HT1080 (cell line): ENCODE results near the gene ELOF1. TPM values are rescaled to one million over a fixed set of nuclear protein-coding genes. Genes with fewer than 3 reads are reported as not detected.
A peak's percentile ranks its signal among the peaks of the same experiment; 100 is the strongest.
"Not testable (repeated sequence)": the region's sequence is repeated elsewhere in the genome, so short reads cannot be mapped to it uniquely, and the experiment has no call there.

ENCODE experiments used
- DNase-seq: peaks from one replicate; pipeline ENCODE4 v3.0.0-alpha.2; 2015; ENCODE audit warnings: low read depth
- polyA plus RNA-seq, 2 experiments: library from polyadenylated mRNA; depleted of rRNA; stranded (reverse); fragments of >200 nt; gene quantifications; 2 replicates each; pipeline ENCODE4 v1.2.3, GENCODE V29; 2015
- total RNA-seq: library from RNA; depleted of rRNA; stranded (reverse); fragments of >200 nt; shearing (Covaris generic); gene quantifications from 2 replicates; pipeline ENCODE4 v1.2.3, GENCODE V29; 2014; rRNA removed

ELOF1 gene
- total RNA-seq: 137 and 150 TPM in 2 replicates
- 91.0 and 101 TPM in 2 replicates for polyA plus RNA-seq (2015; cell fraction: cytosol; rRNA removed)
- polyA plus RNA-seq (2015; cell fraction: nucleus; rRNA removed): 44.9 and 45.4 TPM in 2 replicates

DNA sequence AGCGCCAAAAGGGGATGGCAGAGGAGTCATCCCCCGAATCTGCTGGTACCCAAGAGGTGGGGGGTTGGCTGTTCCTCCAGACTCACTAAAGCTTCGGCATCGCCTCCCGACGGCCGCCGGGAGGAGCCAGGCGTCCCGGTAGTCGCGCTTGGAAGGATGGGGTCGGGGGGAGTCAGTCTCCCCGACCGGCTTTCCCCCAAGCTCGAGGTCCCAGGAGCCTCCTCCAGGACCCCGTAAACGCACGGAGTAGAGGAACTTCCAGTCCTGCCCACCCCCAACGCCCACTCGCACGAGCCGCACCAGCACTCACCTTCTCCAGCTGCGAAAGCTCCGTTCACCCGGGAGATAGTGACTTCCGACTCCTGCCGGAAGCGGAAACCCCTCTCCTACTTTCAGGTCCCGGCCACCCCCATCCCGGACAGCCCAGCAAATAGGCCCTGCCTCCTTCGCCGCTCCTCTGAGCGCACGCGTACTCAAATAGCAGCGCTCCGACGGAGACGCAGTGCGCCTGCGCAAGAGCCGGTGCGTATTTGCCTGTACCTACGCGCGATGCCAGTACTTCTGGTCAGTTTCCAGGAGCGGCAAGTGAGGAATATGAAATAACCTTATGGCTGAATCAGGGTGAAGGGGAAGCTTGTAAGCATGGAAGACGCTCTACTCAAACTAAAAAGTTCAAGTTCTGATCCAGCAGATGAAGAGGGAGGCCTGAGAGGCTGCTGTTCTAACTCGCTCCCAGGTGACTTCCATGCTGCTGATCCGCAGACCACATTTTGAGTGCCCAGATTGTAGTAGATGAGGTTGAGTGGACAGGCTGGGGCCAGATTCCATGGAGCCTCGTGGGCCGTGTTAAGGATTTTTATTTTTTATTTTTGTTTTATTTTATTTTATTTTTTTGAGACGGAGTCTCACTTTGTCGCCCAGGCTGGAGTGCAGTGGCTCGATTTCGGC lies at the start of gene ELOF1:
Gene ELOF1 (minus strand): TSS at position 350 of the 948 bp plus-strand sequence. CDS start 4,883 bp downstream, outside the sequence.
- DNase-seq: peak; percentile 96

DNA sequence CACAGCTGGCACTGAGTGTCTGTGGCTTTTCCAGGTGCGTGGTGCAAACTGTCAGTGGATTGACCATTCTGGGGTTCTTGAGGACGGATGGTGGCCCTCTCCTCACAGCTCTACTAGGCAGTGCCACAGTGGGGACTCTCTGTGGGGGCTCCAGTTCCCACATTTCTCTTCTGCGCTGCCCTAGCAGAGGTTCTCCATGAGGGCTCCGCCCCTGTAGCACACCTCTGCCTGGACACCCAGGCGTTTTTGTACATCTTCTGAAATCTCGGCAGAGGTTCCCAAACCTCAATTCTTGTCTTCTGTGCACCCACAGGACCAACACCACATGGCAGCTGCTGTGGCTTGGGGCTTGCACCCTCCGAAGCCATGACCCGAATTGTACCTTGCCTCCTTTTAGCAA lies 47.5 kb upstream of the ELOF1 start:
- DNase-seq: no peak

DNA sequence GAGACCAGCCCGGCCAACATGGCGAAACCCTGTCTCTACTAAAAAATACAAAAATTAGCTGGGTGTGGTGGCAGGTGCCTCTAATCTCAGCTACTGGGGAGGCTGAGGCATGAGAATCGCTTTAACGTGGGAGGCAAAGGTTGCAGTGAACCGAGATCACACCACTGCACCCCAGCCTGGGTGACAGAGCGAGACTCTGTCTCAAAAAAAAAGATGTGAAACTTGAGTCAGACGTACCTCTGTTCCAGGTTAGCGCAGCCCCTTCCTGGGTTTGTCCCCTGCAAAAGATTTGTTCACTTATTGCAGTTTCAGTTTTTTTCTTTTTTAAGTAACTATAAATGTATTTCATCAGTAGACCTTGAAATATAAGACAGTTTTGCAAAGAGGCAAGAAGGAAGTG lies 40.7 kb upstream of the ELOF1 start:
- not testable (repeated sequence) for DNase-seq

DNA sequence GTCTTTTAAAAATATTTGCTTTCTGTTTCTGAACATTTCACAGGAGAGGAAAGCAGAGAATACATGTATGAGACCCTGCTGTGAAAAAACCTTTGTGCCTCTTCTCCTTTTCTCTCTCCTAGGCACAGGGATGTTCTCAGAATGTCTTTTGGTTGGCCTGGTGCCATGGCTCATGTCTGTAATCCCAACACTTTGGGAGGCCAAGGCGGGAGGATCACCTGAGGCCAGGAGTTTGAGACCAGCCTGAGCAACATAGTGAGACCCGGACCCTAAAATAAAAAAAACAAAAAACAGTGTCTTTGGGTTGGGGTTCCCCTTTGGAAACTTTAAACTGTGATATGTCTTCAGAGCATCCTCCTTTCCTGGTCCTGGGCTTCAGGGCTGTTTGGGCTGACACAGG lies 39.7 kb upstream of the ELOF1 start:
- no peak for DNase-seq

DNA sequence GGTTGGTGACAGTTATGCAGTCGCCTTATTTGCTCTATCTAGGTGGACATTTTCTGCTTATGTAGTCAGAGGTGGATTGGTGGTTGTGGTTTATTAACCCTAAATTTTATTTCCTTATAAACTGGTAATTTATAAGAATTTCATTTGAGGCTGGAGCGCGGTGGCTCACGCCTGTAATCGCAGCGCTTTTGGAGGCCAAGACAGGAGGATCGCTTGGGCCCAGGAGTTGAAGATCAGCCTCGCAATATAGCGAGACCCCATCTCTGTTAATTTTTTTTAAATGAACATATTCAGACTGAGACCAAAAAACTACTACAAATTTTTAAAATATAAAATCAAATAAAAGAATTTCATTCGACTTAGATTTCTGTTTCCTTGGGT lies 39.1 kb upstream of the ELOF1 start:
- DNase-seq: no peak

DNA sequence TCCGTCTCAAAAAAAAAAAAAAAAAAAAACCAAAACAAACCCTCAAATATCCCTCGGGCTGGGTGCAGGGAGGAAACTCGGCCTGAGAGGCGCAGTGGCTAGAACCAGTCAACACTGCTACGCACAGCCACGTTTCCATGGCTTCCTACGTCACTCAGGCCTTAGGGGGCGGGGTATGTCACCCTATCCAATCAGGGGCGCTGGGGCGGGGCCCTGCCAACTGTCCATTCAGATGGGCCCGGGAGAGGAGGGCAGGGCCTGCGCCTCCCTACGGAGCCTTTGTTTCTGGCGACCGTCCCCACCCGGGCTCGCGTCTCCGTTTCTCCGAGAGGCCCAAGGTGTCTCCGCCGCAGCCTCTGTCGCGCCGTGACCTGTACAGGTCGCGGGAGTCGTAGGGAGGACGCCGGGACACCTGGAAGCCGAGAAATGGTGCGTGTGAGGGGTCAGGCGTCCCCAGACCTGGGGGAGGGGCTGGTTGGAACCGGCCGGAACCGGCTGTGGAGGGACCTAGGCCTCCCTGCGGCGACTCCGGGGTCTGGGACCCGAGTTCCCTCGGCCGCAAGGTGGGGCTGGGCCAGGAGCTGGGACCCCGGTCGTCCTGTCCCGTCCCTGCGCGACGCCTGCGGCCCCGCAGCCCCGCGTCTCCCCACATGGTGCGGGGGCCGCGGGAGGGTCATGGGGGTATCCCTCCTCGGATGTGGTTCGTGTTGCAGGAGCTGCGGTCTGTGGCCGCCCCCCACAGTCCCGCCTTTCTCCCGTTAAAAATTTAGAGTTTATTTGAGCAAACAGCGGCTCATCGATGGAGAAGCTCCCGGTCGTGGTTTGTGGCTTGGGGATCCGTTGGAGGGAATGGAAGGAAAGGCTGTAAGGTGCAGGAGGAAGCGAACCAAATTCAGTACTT lies 38.4 kb upstream of the ELOF1 start, which contains the start of gene ZNF627:
Gene ZNF627 (plus strand): TSS at position 282 of the 901 bp plus-strand sequence. CDS start 145 bp downstream, at position 427.
- peak; percentile 96 for DNase-seq

DNA sequence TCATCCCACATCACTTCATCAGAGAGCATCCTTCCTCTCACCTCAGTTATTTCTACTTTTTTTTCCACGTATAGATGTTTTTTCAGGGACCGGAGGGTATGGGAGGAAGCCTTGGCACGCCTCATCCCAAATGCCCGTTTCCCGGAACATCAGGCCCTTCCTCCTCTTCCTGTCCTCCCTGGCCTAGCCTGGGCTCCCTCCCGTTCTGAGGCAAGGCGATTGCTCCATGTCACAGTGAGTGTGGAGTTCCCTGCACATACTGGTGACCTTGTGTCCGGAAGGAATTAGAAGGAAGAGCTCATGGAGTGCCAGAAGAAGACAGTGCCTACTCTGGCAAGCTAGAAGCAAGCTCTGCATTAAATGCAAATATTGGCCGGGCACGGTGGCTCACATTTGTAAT lies 37.1 kb upstream of the ELOF1 start:
- DNase-seq: no peak

DNA sequence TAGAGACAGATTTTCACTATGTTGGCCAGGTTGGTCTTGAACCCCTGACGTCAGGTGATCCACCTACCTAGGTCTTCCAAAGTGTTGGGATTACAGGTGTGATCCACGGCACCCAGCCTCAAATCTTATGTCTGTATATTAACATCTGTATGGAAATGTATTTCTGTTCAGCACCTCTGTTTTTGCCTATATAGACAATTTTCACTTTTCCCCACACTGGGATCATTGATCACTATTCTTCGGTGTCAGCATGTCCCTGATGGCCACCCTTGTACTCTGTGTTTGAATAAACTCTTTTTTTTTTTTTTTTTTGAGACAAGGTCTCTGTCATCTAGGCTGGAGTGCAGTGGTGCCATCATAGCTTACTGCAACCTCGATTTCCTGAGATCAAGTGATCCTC lies 35.1 kb upstream of the ELOF1 start:
- DNase-seq: no peak

DNA sequence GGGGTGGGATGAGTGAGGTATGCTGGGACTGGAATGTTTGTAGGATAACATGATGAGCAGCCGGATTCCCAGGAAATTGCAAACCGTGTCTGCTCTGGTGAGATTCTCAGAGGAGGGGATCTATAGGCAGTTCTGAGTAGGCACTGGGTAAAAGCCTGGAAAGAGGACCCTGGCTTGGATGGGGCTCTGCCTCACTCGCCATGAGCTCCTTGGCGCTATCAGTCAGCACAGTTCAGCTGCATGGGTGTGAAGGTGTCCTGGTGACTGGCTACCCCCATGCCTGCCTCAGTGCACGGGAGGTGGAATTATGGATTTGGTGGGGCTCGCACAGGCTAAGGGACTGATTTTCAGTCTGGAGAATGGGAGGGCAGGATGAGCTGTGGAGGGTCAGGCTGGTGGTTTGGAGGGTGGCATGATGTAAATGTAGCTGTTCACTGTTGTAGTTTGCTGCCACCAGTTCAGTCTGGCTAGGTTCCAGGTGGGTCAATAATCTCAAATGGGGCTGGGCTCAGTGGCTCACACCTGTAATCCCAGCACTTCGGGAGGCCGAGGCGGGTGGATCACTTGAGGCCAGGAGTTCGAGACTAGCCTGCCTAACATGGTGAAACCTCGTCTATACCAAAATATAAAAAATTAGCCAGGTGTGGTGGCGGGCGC lies 29.1 kb upstream of the ELOF1 start:
- no peak for DNase-seq

DNA sequence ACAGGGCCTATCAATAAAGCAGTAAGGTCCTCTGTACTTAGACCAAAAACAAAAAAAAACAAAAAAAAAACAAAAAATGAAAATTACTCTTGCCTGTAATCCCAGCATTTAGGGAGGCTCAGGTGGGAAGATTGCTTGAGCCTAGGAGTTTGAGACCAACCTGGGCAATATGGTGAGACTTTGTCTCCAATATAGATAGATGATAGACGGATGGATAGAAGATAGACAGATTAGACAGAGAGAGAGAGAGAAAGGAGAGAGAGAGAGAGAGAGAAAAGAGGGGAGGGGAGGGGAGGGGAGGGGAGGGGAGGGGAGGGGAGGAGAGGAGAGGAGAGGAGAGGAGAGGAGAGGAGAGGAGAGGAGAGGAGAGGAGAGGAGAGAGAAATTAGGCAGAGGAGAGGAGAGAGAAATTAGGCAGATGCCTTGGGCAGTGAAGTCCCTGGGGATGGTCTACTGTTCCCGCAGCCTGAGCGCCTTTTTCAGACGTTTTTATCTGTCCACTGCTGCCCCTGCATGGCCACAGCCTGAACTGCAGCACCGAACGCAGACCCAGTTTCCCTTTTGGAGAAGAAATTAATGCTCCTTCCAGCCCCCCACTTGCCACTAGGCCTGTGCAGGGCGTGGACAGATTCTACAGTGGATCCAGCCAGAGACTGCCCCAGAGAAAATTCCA lies 28.4 kb upstream of the ELOF1 start:
- peak; percentile 65 for DNase-seq

DNA sequence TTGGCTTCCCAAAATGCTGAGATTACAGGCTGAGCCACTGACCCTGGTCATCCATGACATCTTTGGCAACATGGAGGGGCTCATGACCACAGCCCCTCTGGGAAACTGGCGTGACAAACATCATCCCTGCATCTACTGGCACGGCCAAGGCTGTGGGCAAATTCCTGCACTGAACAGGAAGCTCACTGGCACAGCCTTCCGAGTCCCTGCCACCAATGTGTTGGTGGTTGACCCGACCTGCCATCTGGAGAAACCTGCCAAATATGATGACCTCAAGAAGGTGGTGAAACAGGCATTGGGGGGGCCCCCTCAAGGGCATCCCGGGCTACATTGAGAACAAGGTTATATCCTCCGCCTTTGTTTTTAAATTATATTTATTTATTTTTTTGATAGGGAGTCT lies 27.3 kb upstream of the ELOF1 start:
- DNase-seq: no peak

DNA sequence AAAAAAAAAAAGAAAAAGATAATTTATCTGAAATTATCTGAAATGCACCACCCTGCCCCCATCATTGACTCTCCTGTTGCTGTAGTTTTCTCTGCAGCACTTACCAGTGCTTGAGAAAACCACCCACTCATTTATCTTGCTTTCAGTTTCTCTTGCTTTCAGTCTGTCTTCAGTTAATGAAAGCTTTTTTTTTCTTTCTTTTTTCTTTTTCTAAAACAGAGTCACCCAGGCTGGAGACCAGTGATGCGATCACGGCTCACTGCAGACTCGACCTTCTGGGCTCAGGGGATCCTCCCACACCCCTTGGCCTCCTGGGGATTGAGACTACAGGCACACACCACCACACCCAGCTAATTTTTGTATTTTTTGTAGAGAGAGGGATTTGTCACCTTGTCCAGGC lies 22.7 kb upstream of the ELOF1 start:
- no peak for DNase-seq

DNA sequence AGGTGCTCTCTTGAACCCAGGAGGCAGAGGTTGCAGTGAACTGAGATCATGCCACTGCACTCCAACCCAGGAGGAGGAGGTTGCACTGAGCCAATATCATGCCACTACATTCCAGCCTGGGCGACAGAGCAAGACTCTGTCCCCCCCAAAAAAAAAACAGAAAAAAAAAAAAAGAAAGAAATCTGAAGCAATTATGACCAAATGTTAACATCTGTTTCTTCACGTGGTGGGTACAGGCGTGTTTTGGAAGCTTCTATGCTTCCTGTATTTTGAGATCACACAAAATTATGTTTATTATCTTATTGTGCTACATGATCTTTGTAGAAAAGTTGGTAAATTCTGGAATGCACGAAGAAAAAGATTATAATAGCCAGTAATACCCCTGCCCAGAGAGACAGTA lies 21.1 kb upstream of the ELOF1 start:
- DNase-seq: no peak

DNA sequence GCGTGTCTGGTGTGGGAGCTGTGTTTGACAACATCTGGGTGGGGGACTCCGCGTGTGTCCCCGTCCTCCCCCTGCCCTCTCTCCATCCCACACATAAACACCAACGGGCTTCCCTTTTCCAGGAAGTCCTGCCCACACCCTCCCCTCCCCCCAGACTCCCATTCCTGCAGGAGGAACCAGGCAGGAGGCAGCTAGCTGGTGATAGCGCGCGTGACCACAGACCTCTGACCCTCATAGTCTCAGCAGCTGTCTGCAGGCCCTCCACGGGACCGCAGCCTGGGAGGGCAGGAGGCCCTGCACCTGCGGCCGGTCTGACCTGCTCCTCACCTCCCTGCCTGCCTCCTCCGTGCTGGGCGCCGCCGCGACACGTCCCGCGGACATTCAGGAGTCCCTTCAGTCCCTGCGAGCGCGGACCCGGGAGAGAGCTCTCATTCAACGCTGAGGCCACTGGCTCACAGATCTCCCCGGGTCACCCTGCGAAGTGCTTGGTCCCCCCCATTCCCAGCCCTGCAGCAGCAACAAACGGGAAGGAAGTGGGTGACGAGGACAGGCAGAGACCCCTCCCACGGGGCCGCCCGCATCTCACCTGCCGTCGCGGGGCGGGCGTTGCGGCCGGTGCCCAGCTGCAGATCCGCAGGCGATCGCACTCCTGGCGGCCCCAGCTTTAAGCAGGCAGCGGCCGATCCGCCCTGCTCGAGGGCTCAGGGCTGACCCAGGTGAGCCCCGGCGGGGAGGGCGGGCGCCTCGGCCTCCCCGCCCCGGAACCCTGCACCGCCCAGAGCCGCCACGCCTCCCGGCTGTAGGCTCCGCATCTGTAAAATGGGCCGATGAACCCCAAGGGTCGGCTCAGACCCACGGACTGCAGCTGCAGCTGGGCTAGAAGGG lies 19.5 kb upstream of the ELOF1 start:
- DNase-seq: no peak

DNA sequence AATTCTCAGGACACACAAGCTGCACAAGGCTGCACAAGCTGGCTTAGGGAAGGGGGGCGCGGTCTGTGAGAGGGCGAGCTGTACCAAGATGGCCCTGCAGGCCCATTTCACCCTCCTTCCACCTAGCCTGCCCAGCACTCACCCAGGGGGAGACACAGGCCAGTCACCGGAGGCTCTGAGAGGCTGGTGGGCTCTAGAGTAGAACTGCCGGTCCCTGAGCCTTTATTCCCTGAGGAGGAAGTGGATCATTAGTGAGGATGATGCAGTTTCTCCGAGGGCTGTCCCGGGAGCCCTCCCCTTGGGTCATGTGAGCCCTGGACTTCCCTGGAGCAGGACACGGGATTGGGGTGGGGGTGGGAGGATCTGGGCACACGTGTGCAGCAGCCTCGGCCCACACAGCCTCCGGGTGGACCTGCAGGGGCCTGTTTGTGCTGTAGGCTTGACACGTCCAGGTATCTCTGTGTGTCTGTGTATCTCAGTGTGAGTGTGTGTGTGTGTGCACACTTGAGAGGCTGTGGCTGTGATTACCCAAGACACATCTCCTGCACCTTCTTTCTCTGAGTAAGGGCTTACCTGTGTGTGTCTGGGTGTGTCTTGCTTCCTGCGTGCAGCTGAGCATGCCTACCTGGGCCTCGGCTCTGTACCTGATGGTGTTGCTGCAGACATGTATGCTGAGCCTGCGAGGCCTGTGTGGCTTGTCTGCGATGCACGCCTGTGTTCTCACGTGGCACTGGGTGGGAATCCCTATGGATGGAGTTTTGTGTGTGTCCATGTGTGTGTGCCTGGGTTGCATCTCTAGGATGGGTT lies 18.6 kb upstream of the ELOF1 start, which contains the start of gene ACP5:
Gene ACP5 (minus strand): TSS at position 195 of the 807 bp plus-strand sequence. CDS start 328 bp downstream, outside the sequence.
- DNase-seq: no peak

DNA sequence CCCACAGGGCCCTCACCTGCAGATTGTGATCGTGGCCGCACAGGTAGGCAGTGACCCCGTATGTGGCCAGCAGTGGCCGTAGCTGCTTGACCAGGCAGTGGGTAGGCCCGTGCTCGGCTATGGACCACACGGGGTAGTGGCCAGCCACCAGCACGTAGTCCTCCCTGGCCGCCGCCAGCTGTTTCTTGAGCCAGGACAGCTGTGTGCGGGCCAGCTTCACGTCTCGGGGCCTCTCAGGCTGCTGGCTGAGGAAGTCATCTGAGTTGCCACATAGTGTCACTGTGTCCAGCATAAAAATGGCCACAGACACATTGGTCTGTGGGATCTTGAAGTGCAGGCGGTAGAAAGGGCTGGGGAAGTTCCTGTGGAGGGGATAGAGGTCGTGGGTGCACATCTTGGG lies 17.2 kb upstream of the ELOF1 start:
- no peak for DNase-seq

DNA sequence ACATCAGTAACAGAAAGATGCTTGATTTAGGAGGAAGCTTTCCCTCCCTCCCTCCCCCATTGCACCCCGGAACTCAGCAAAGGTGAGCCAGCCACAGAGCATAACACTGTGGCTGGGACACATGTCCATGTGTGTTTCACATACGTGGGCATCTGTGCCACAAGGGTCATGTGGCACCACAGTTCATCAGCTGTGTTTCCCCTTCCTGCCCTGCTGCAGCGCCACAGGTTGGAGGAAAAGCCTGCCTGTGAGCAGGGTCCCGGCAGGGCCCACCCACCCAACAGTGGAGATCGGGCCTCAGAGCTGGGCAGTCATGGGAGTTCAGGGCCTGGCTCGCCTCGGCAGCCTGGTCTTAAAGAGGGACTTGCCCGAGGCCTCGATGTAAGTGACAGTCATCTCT lies 15.7 kb upstream of the ELOF1 start:
- DNase-seq: no peak

DNA sequence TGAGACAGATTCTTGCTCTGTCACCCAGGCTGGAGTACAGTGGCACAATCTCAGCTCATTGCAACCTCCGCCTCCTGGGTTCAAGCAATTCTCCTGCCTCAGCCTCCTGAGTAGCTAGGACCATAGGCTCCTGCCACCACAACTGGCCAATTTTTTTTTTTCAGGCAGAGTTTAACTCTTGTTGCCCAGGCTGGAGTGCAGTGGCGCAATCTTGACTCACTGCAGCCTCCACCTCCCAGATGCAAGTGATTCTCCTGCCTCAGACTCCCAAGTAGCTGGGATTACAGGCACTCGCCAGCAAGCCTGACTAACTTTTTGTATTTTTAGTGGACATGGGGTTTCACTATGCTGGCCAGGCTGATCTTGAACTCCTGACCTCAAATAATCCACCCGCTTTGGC lies 14.7 kb upstream of the ELOF1 start:
- DNase-seq: not testable (repeated sequence)

DNA sequence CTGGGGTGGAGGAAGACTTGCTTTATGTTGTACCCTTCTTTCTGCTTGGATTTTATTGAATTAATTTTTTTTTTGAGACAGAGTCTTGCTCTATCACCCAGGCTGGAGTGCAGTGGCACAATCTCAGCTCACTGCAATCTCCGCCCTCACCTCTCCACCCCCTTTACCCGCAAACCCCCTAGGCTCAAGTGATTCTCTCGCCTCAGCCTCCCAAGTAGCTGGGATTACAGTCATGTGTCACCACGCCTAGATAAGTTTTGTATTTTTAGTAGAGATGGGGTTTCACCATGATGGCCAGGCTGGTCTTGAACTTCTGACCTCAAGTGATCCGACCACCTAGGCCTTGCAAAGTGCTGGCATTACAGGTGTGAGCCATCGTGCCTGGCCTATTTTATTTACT lies 14.3 kb upstream of the ELOF1 start:
- not testable (repeated sequence) for DNase-seq
